Lower leg skin (tissue), 4 donors: ENCODE measurements around the gene SYT1. TPM values are rescaled to one million over a fixed set of nuclear protein-coding genes. Genes with fewer than 3 reads are reported as not detected.

Experiments
- DNase-seq, 2 donors: peaks; one replicate each; pipeline ENCODE4 v3.0.0-alpha.2; 2019; ENCODE audit warnings: low spot score in 2 of 2
- H3K4me3 ChIP-seq: fragments of 200-600 bp; sonication (generic); 2 replicates; pipeline ENCODE4 v1.5.1; 2017; ENCODE audit warnings: mild to moderate bottlenecking, low read depth; ENCODE audit not compliant: poor library complexity, severe bottlenecking
- CTCF ChIP-seq, 3 donors: fragments of 450-650 bp; IDR thresholded peaks; one replicate each; pipeline ENCODE4 v1.5.1; 2016; ENCODE audit warnings: antibody characterized with exemption in 3 of 3, mild to moderate bottlenecking in 3 of 3, moderate library complexity in 2 of 3
- POLR2A ChIP-seq, 2 donors: fragments of 450-650 bp; IDR thresholded peaks; one replicate each; pipeline ENCODE4 v1.6.1; 2016 to 2017; ENCODE audit warnings: antibody characterized with exemption in 2 of 2, mild to moderate bottlenecking in 1 of 2, moderate library complexity in 1 of 2
- WGBS, 2 donors: methylation state at CpG; one replicate each; pipeline ENCODE4 v1.1.5; 2018; 5-methylcytosine and 5-hydroxymethylcytosine counted together
- intact Hi-C: fragments of 100-400 bp; cut with DNase I; formaldehyde crosslinking; loops from one replicate; pipeline ENCODE4 v1.15.0; 2023; ENCODE audit warnings: low total_unique reads
- total RNA-seq, 4 donors: library from RNA; depleted of rRNA; stranded (reverse); fragments of >200 nt; gene quantifications; one replicate each; pipeline ENCODE4 v1.1.0, GENCODE V29; 2016

Gene SYT1
- total RNA-seq, 4 donors from 2014 or later, result 0.15 to 0.49 (median 0.29) TPM

- TF ChIP-seq POLR2A (IDR thresholded peaks at IDR 0.05) (no peak), CTCF (IDR thresholded peaks at IDR 0.05) (no peak)
- no peak for DNase-seq
- H3K4me3 ChIP-seq, result no peak overlapping the region
- intact Hi-C loops, result no loop called here
Observed at GRCh38 chr12:79067977-79068376, 203.4 kb downstream of the SYT1 start.

GRCh38 chr12:79069009-79069408 lies 204.4 kb downstream of the SYT1 start:
- DNase-seq, result no peak
- H3K4me3 ChIP-seq, result no peak overlapping the region
- TF ChIP-seq POLR2A (IDR thresholded peaks at IDR 0.05) (no peak), CTCF (IDR thresholded peaks at IDR 0.05) (no peak)
- intact Hi-C loops, result no loop called here

GRCh38 chr12:79071498-79071897 lies 206.9 kb downstream of the SYT1 start:
- H3K4me3 ChIP-seq, result no peak overlapping the region
- intact Hi-C loops, result no loop called here
- no peak for TF ChIP-seq POLR2A (IDR thresholded peaks at IDR 0.05)
- TF ChIP-seq CTCF (IDR thresholded peaks at IDR 0.05), result no peak
- DNase-seq, result no peak
- WGBS, 2 donors, result 91 to 97% methylated on average over 1 of the region's 1 CpG

GRCh38 chr12:79073506-79073905 lies 208.9 kb downstream of the SYT1 start:
- H3K4me3 ChIP-seq, result no peak overlapping the region
- 90 to 94% methylated on average over 2 of the region's 2 CpGs for WGBS, 2 donors
- intact Hi-C loops, result no loop called here
- no peak for TF ChIP-seq CTCF (IDR thresholded peaks at IDR 0.05)
- no peak for TF ChIP-seq POLR2A (IDR thresholded peaks at IDR 0.05)
- DNase-seq, result no peak

- intact Hi-C loops, result no loop called here
Observed at GRCh38 chr12:79082595-79082994, 218.0 kb downstream of the SYT1 start.

More at GRCh38 chr12:79082595-79082994, 218.0 kb downstream of the SYT1 start:
- DNase-seq, result no peak
- 29 to 54% methylated on average over 1 of the region's 1 CpG for WGBS, 2 donors
- no peak overlapping the region for H3K4me3 ChIP-seq
- TF ChIP-seq POLR2A (IDR thresholded peaks at IDR 0.05), result no peak
- TF ChIP-seq CTCF (IDR thresholded peaks at IDR 0.05), result no peak
